Right renal cortex interstitium (tissue), 3 donors: Measurements from ENCODE around the gene LRFN2. TPM values are rescaled to one million over a fixed set of nuclear protein-coding genes. Genes with fewer than 3 reads are reported as not detected.
A peak's percentile ranks its signal among the peaks of the same experiment; 100 is the strongest.

Experiments
- DNase-seq, 3 donors: peaks; one replicate each; pipeline ENCODE4 v3.0.0-alpha.2; 2013; ENCODE audit warnings: low read depth in 3 of 3, low spot score in 2 of 3
- polyA plus RNA-seq, 3 donors: library from polyadenylated mRNA; unstranded; fragments of 120-200 nt; gene quantifications; one replicate each; pipeline ENCODE4 v1.2.1, GENCODE V29; 2013; ENCODE audit not compliant: insufficient read length in 3 of 3

LRFN2 gene
- 1 to 10 TPM; 1.0 to 1.2 (median 1.1) TPM for polyA plus RNA-seq

GRCh38 chr6:40587240-40588069, at the start of gene LRFN2:
LRFN2 (minus strand) TSS chr6:40587364.
- peak; percentile 47 to 68 (median 61) for DNase-seq

DNA sequence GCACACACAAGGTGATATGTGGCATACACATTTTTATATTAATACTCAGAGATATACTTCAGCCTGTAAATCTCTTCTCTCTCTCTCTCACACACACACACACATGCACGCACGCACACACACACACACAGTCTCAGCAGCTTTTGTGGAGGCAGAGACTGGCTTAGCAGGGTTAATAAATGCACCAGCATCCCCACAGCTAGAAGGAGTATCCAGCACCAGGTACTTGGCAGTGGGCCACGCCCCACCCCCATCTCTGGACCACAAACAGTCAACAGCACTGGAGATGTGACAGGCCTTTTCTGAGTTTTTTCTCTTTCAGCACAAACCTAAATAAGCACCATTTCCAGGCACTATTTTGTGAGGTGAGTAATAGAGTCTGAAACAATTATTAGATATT, 47.3 kb upstream of the LRFN2 start:
- DNase-seq, result no peak

DNA sequence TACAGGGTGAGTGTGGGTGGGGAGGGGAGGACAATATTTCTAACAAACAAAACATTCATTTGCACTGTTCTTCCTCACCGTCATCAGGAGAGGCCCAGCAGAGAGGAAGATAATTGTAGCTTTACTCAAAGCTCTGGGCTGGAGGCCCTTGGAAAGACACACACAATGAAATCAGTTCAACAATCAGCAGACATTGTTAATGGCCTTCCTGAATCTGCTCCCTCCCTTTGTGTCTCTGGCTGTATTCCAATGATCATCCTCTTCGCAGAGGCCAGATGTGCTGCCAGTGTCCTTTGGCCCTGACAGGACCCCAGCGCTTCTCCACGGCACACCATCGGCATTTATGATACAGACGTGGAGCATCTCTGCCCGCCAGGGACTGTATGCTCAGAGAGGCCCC, 44.6 kb upstream of the LRFN2 start:
- no peak for DNase-seq

DNA sequence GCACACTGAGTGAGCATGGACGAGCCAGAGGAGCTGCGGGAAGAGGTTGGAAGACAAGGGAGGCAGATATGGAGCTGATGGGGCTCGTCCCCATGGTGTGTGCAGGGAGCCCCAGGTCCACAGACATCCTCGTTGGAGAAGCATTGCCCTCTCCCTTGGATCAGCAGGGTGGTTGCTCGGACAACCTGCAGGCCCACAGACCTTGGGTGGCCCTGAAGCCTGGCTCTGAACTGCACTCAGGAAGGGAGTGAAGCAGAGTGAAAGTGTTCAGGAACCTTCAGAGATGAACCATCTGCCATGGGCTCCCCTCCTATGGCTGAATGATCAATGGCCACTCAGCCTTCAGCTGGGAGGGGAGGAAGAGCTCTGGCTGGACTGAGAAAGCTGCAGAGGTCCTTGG, 43.3 kb upstream of the LRFN2 start:
- DNase-seq, result no peak

- DNase-seq, result no peak
These were observed 42.9 kb upstream of the LRFN2 start for GRCh38 chr6:40630051-40630450.

DNA sequence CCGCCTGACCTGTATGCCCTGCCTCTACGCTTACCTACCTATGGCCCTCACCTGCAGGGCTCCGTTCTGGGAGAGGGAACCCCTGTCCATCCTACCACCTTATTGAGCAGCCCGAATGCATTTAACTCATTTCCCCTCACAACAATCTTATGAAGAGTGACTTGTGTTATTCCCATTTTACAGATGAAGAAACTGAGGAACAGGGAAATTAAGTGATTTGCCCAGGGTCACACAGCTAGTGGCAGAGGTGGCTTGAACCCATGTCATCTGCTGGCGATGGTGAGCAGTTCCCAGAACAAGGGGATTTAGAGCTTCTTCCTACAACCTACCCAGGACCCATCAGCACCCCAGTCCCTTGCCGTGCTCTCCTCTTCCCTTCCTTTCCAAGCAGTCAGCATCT, 42.3 kb upstream of the LRFN2 start:
- DNase-seq, result no peak

- DNase-seq, result no peak
These were observed 40.2 kb upstream of the LRFN2 start for GRCh38 chr6:40627316-40627715.

DNA sequence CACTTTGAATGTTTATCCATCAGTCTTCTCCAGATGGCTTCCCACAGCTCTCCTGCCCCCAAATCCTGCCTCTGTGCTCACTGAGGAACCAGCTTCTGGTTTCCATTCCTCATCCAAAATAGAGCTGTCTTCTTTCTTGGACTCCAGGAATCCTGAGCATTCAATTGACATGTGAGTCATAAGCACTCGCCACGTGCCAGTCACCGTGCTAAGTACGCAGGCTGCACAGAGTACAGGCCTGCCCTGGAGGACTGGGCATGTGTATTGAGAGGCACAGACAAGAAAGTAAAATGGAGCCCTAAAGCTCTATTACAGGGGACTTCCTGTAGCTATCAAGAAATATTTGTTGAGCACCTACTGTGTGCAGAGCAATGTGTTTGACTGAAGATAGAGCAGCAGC, 39.7 kb upstream of the LRFN2 start:
- no peak for DNase-seq

- DNase-seq, result no peak
These were observed 36.8 kb upstream of the LRFN2 start for GRCh38 chr6:40623932-40624331.

DNA sequence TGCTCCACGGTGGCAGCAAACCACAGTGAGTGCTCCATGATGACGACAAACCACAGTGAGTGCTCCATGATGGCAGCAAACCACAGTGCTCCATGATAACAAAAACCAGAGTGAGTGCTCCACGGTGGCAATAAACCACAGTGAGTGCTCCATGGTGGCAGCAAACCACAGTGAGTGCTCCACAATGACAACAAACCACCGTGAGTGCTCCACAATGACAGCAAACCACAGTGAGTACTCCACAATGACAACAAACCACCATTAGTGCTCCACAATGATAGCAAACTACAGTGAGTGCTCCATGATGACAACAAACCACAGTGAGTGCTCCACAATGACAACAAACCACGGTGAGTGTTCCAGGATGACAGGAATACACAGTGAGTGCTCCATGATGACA, 36.0 kb upstream of the LRFN2 start:
- no peak for DNase-seq

DNA sequence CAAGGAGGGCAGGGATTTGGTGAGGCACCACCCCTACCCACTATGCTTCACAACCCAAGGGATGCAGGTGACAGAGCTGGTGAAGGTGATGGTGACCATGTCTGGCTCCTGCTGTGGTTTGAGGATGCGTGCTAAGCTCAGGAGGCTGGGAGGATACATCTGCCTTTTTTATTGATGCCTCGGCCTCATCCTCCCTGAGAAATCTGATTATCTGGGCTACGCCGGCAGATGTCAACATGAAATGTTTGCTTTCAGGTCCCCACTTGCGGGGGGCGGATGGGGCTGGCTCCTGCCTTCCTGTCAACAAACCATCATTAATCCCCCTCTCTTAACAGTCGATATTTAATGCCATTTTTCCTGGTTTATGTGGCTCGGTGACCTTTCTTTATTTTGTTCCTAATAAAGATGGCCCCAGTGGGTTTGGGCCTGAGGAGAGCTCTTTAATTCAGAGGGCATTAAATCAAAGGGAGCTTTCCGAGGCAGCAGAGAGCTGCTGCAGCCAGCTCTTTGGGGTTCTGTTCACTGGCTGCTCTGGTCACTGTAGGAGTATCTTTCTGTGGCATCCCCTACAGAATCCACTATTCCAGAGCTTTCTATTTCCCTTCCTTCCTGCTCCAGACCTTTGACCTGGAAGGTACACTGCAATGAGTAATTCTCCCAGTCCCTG, 33.5 kb upstream of the LRFN2 start:
- no peak for DNase-seq

DNA sequence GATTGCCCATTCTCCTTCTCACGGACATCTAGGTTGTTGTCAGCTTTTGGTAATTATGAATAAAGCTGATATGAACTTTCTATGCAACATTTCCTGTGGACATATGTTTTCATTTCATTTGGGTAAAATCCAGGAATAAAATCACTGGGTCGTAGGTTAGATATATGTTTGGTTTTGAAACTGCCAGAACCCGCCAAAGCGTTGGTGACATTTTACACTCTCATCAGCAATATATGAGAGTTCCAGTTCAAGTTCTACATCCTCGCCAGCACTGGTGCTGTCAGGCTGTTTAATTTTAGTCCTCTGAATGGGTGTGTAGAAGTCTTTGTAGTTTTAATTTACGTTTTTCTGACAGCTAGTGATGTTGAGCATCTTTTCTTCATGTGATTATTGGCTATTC, 27.5 kb upstream of the LRFN2 start:
- DNase-seq, result no peak

GRCh38 chr6:40611912-40612311, 24.7 kb upstream of the LRFN2 start:
- no peak for DNase-seq

DNA sequence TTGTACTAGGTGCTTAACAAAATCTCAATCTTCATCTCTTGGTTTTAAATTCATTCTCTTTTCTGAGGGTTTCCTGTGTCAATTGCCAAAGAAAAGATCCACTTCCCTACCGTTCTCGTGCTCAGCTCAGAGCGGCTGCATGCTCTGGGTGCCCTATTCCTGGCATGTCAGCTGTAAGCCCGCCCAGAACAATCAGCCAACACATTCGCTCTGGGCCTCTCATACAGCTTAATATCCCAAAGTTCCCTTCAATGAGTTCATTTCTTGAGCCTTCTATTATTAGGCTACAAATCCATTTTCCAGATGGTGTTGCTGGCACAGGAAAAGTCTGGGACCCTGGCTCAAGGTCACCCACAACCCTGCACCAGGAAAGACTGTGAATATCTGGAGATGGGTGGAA, 24.3 kb upstream of the LRFN2 start:
- DNase-seq, result no peak

GRCh38 chr6:40610229-40610628, 23.1 kb upstream of the LRFN2 start:
- no peak for DNase-seq

GRCh38 chr6:40606981-40607380, 19.8 kb upstream of the LRFN2 start:
- no peak for DNase-seq

GRCh38 chr6:40606526-40606925, 19.4 kb upstream of the LRFN2 start:
- DNase-seq, result no peak

- DNase-seq, result no peak
These were observed 16.9 kb upstream of the LRFN2 start for GRCh38 chr6:40604082-40604481.

GRCh38 chr6:40599555-40599954, 12.4 kb upstream of the LRFN2 start:
- peak in 2 of 3 donors; percentile 55 to 61 for DNase-seq

DNA sequence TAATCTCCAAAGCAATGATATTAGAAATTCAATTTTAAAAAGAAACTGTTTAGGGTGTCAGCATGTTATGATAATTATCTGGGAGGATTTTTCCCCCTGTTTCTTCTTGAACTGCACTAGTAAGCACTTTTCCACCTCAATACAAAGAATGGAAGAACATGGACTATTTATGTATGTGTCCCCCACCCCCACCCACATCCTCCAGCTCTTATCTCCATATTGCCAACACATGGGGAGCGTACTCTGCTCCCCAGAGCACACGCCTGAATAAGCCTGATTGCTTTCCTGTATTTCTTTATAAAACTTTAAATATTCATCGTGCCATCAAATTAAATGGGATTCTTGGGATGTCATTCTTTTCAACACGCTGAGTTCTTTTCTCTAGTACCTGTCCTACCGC, 11.4 kb upstream of the LRFN2 start:
- no peak for DNase-seq

GRCh38 chr6:40597301-40597700, 10.1 kb upstream of the LRFN2 start:
- DNase-seq, result no peak

- no peak for DNase-seq
These were observed 1.3 kb upstream of the LRFN2 start for GRCh38 chr6:40588480-40588879.
